HL-60 (cell line): Measurements from ENCODE around the gene PPME1.

Source experiments
- DNase-seq, 2 experiments: peaks; one replicate each; pipeline ENCODE4 v3.0.0-alpha.2; 2010 to 2020; ENCODE audit warnings: low read depth in 1 of 2, low spot score in 1 of 2
- H3K27ac ChIP-seq: fragments of 250-450 bp; sonication (Bioruptor Pico); replicated peaks from 2 replicates; pipeline ENCODE4 v1.5.1; 2020; ENCODE audit warnings: mild to moderate bottlenecking, moderate library complexity
- H3K27me3 ChIP-seq: fragments of 250-450 bp; sonication (Bioruptor Pico); 2 replicates; pipeline ENCODE4 v1.5.1; 2021; ENCODE audit warnings: mild to moderate bottlenecking, moderate library complexity; ENCODE audit not compliant: insufficient read depth, poor library complexity, severe bottlenecking
- H3K4me3 ChIP-seq: replicated peaks from 2 replicates; pipeline ENCODE4 v1.5.1; 2011; ENCODE audit warnings: mild to moderate bottlenecking, control low read depth, low read length; ENCODE audit not compliant: insufficient read depth
- CTCF ChIP-seq: IDR thresholded peaks from one replicate; pipeline ENCODE4 v1.5.1; 2011; ENCODE audit warnings: low read length, control low read depth, inconsistent platforms; ENCODE audit not compliant: insufficient read depth
- GABPA ChIP-seq: IDR thresholded peaks from 2 replicates; pipeline ENCODE4 v1.6.1; 2012; ENCODE audit warnings: low read depth
- POLR2AphosphoS5 ChIP-seq: IDR thresholded peaks from 2 replicates; pipeline ENCODE4 v1.6.1; 2012; ENCODE audit warnings: low read depth
- SPI1 ChIP-seq: IDR thresholded peaks from 2 replicates; pipeline ENCODE4 v1.6.1; 2012; ENCODE audit warnings: low read depth, mild to moderate bottlenecking, borderline replicate concordance
- TF ChIP-seq, protein P1 (sequence below): IDR thresholded peaks from 2 replicates; pipeline ENCODE4 v1.6.1; 2012; ENCODE audit warnings: low read depth; ENCODE audit not compliant: insufficient replicate concordance

Gene PPME1

GRCh38 chr11:74297484-74297883, 126.4 kb downstream of the PPME1 start:
- DNase-seq, result no peak
- Histone ChIP-seq H3K27ac (no peak overlapping the region), H3K4me3 (no peak overlapping the region), H3K27me3 (no peaks in the 10 kb centered on the region)
- TF ChIP-seq POLR2AphosphoS5 (no peak), GABPA (no peak), SPI1 (no peak)
- TF ChIP-seq, protein P1, sequence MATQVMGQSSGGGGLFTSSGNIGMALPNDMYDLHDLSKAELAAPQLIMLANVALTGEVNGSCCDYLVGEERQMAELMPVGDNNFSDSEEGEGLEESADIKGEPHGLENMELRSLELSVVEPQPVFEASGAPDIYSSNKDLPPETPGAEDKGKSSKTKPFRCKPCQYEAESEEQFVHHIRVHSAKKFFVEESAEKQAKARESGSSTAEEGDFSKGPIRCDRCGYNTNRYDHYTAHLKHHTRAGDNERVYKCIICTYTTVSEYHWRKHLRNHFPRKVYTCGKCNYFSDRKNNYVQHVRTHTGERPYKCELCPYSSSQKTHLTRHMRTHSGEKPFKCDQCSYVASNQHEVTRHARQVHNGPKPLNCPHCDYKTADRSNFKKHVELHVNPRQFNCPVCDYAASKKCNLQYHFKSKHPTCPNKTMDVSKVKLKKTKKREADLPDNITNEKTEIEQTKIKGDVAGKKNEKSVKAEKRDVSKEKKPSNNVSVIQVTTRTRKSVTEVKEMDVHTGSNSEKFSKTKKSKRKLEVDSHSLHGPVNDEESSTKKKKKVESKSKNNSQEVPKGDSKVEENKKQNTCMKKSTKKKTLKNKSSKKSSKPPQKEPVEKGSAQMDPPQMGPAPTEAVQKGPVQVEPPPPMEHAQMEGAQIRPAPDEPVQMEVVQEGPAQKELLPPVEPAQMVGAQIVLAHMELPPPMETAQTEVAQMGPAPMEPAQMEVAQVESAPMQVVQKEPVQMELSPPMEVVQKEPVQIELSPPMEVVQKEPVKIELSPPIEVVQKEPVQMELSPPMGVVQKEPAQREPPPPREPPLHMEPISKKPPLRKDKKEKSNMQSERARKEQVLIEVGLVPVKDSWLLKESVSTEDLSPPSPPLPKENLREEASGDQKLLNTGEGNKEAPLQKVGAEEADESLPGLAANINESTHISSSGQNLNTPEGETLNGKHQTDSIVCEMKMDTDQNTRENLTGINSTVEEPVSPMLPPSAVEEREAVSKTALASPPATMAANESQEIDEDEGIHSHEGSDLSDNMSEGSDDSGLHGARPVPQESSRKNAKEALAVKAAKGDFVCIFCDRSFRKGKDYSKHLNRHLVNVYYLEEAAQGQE, result no peak

GRCh38 chr11:74299015-74299414, 127.9 kb downstream of the PPME1 start:
- Histone ChIP-seq H3K27me3 (no peaks in the 10 kb centered on the region), H3K4me3 (no peak overlapping the region), H3K27ac (no peak overlapping the region)
- no peak for DNase-seq
- no peak for TF ChIP-seq POLR2AphosphoS5
- TF ChIP-seq GABPA, result no peak
- TF ChIP-seq, protein P1, result no peak
- no peak for TF ChIP-seq CTCF
- TF ChIP-seq SPI1, result no peak
